Lower leg skin (tissue), 4 donors: ENCODE results near the gene RALY. TPM values are rescaled to one million over a fixed set of nuclear protein-coding genes. Genes with fewer than 3 reads are reported as not detected.

Experiments
- DNase-seq, 2 donors: peaks; one replicate each; pipeline ENCODE4 v3.0.0-alpha.2; 2019; ENCODE audit warnings: low spot score in 2 of 2
- H3K4me3 ChIP-seq: fragments of 200-600 bp; sonication (generic); 2 replicates; pipeline ENCODE4 v1.5.1; 2017; ENCODE audit warnings: mild to moderate bottlenecking, low read depth; ENCODE audit not compliant: poor library complexity, severe bottlenecking
- CTCF ChIP-seq, 3 donors: fragments of 450-650 bp; IDR thresholded peaks; one replicate each; pipeline ENCODE4 v1.5.1; 2016; ENCODE audit warnings: antibody characterized with exemption in 3 of 3, mild to moderate bottlenecking in 3 of 3, moderate library complexity in 2 of 3
- POLR2A ChIP-seq, 2 donors: fragments of 450-650 bp; IDR thresholded peaks; one replicate each; pipeline ENCODE4 v1.6.1; 2016 to 2017; ENCODE audit warnings: antibody characterized with exemption in 2 of 2, mild to moderate bottlenecking in 1 of 2, moderate library complexity in 1 of 2
- whole genome bisulfite sequencing, 2 donors: methylation state at CpG; one replicate each; pipeline ENCODE4 v1.1.5; 2018; 5-methylcytosine and 5-hydroxymethylcytosine counted together
- intact Hi-C: fragments of 100-400 bp; cut with DNase I; formaldehyde crosslinking; loops from one replicate; pipeline ENCODE4 v1.15.0; 2023; ENCODE audit warnings: low total_unique reads
- total RNA-seq, 4 donors: library from RNA; depleted of rRNA; stranded (reverse); fragments of >200 nt; gene quantifications; one replicate each; pipeline ENCODE4 v1.1.0, GENCODE V29; 2016

The RALY gene
- total RNA-seq, 4 donors from 2014 or later, result 92.2 to 113 (median 98.6) TPM

- 91 to 100% methylated on average over 1 of the region's 1 CpG for WGBS, 2 donors
- intact Hi-C loops, result no loop called here
- no peak overlapping the region for H3K4me3 ChIP-seq
- no peak for TF ChIP-seq POLR2A (IDR thresholded peaks at IDR 0.05)
- TF ChIP-seq CTCF (IDR thresholded peaks at IDR 0.05), result no peak
- no peak for DNase-seq
These were observed 35.7 kb downstream of the RALY start for GRCh38 chr20:34029415-34029814.

GRCh38 chr20:34030456-34030855 is 36.7 kb downstream of the RALY start:
- no peak overlapping the region for H3K4me3 ChIP-seq
- no peak for TF ChIP-seq POLR2A (IDR thresholded peaks at IDR 0.05)
- no peak for TF ChIP-seq CTCF (IDR thresholded peaks at IDR 0.05)
- 96 to 100% methylated on average over 1 of the region's 1 CpG for WGBS, 2 donors
- DNase-seq, result no peak
- intact Hi-C loops, result no loop called here

- no peak for DNase-seq
- no peak overlapping the region for H3K4me3 ChIP-seq
- WGBS, 2 donors, result 81 to 88% methylated on average over 4 of the region's 4 CpGs
- intact Hi-C loops, result no loop called here
- TF ChIP-seq CTCF (IDR thresholded peaks at IDR 0.05) (no peak), POLR2A (IDR thresholded peaks at IDR 0.05) (no peak)
These were observed 40.2 kb downstream of the RALY start for GRCh38 chr20:34033903-34034302.

GRCh38 chr20:34037121-34037520 is 43.4 kb downstream of the RALY start:
- WGBS, 2 donors, result 52 to 66% methylated on average over 4 of the region's 4 CpGs
- intact Hi-C loops, result no loop called here
- no peak for DNase-seq
- TF ChIP-seq POLR2A (IDR thresholded peaks at IDR 0.05) (no peak), CTCF (IDR thresholded peaks at IDR 0.05) (no peak)
- no peak overlapping the region for H3K4me3 ChIP-seq

- no peak overlapping the region for H3K4me3 ChIP-seq
- TF ChIP-seq CTCF (IDR thresholded peaks at IDR 0.05), result no peak
- no peak for TF ChIP-seq POLR2A (IDR thresholded peaks at IDR 0.05)
- intact Hi-C loops, result no loop called here
- DNase-seq, result peak in 1 of 2 donors; percentile 21
- WGBS, 2 donors, result 53 to 58% methylated on average over 2 of the region's 2 CpGs
These were observed 44.1 kb downstream of the RALY start for GRCh38 chr20:34037767-34038166.

- TF ChIP-seq CTCF (IDR thresholded peaks at IDR 0.05) (no peak), POLR2A (IDR thresholded peaks at IDR 0.05) (no peak)
These were observed 46.7 kb downstream of the RALY start for GRCh38 chr20:34040300-34040995.

More at GRCh38 chr20:34040300-34040995, 46.7 kb downstream of the RALY start:
- no peak for DNase-seq
- H3K4me3 ChIP-seq, result no peak overlapping the region
- 56 to 68% methylated on average over 9 of the region's 9 CpGs for WGBS, 2 donors
- intact Hi-C loops, result no loop called here
